ENCODE results near the gene ARHGAP5.

The ARHGAP5 gene

DNA sequence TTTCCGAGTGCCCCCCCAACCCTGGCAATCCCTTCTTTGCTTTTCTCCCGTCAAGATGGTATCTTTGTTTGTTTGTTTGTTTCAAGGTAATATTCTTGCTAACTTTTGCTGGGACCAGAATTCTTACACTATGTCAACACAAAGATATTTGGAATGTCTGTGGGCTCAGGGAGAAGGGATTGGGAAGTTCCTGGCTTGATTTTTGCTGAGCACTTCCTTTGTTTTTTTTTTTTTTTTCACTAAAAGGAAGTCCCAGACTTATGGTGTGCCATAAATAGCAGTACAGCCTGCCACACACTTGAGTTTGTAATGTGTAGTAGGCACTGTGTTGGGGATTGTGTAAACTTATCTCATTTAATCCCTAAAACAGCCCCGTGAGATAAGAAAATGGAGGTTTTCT, 113.6 kb downstream of the ARHGAP5 start:
- DNase-seq: no peak

DNA sequence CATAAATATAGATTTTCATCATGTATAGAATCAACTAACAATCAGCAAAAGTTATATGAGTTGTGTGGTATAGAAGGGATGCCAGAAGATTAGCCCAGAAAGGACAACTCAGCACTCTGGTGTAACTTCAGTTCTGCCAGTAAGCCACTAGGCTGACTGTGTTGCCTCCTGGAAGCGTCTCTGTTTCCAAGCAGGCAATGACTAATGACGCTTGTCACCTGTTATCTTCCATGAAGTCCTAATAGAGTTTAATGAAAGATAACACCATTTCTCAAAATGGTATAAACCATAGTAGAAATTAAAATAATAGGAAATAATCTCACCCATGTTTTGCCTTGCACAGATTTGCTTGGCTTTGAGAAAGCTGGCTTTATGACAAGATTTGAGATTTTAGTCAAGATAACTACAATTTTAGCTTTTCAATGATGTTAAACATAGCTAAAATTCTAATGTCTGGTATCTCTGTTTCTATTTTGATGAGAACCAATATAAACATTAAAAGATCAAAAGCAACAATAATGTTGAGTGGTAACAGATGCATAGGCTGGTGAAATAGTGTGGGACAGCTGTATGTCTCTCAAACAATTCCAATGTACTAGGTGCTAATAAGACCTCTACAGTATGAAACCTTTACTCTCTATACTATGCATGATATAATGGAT, 115.7 kb downstream of the ARHGAP5 start:
- DNase-seq: no peak

DNA sequence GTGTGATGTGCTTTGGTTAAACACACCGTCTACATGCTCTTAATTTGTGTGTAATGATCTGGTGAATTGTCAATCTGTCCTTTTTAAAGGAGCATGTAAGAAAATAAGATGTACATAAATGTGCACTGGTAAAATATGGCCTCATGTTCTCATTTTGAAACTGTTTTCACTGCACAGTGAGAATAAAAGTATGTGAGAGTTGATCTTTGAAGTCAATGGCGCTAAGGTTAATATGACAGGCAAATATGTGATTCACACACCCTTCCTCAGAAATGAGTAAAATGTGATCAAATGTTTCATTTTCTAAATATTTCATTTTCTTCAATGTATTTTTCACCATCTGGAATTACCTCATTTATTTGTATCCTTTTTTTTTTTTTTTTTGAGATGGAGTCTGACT, 116.4 kb downstream of the ARHGAP5 start:
- DNase-seq: no peak

DNA sequence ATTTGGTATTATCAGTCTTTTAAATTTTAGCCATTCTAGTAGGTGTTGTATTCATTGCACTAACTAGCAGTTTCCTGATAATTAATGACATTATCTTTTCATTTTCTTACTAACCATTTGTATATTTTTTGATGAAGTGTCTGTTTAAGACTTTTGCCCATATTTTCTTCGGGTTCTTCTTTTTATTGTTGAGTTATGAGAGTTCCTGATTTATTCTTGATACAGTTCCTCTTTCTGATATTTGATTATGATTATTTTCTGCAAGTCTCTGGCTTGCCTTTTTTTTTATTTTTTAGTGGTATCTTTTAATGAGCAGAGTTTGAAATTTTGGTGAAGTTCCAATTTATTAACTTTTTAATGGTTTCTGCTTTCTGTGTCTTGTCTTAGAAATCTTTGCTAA, 118.5 kb downstream of the ARHGAP5 start:
- no peak for DNase-seq

DNA sequence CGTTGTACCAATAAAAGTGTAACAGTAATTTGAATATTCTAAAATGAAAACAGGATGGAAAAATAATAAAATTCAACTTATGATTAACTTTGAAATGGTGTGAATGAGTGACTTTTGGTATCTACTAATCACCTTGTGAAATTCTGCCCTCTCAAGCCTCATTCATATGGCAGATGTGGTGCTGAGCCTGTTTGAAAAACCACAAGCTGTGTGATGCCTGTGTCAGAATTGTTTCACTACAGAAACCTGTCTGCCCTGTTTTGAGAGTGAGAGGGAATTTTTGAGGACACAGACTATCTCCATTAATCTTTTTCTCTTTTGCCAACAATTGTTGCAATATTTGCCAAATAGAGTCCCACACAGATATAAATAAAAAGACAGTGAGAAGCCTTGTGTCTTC, 120.8 kb downstream of the ARHGAP5 start:
- DNase-seq: no peak

DNA sequence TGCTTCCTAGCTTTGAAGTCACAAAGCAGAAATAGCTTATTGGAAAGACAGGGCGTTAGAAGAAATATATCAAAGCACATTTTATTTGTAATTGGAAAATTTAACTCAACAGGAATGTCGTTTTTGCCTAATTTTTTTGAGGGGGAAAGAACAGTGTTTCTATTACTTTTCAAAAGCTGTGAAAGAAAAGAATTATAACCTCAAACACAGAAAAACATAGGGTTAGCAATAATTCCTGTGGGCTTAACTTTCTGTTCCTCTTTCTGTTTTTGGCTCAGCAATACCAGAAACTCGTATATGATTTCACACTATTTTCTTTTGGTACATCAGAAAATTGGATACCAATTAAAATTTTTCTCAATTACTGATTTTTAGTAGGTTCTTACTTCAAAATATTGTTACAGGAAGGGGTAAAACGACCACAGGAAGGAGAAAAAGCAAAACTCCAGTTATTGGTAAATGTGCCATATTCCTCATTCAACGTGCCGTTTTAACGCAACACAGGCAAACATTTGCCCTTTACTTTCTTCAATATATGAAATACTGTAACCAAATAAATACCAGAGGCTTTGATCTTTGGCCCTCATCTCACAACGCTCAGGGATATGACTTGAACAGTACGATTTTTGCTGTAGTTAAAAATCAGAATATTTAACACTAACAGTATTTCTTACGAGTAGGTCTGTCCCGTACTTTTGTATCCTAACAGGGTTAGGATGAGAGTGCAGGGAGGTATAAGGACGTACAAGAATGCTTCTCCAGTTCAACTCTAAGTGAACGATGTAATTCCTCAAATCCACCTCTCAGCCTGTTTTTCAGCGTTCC, 123.5 kb downstream of the ARHGAP5 start:
- no peak for DNase-seq

DNA sequence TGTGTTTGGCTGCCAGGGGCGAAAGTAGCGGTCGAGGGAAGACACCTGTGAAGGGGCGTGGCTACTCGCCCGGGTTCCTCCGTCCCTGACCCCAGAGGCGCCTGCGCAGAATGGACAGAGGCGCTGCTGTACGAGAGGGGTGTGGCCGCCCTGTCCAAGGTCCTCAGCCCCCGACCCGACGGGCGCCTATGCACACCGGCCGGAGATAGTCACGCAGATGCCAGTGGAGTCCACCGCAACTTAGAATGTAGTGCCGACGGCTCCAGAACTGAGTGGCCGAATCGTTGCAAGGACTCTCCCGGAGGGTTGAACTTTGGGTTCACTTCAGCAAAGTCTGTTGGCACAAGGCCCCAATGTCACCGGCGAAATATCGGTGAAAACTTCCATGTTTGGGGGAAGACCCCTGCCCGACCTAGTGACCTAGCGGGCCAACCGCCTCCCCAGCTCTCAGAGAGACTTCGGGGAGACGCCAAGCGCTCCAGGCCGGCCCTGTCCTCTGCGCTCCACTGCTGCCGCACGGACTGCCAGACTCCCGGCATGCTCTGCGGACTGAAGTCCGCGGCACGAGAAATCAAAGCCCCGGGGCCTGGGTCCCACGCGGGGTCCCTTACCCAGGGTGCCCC, 124.2 kb downstream of the ARHGAP5 start:
- DNase-seq: peak; percentile 89

- peak; percentile 63 for DNase-seq
Observed at GRCh38 chr14:32201816-32202490, 124.8 kb downstream of the ARHGAP5 start, which contains the start of gene RNU6-7. Gene RNU6-7, plus strand, starts transcription at chr14:32202045.

GRCh38 chr14:32202491-32202997, 125.4 kb downstream of the ARHGAP5 start:
- DNase-seq: no peak

DNA sequence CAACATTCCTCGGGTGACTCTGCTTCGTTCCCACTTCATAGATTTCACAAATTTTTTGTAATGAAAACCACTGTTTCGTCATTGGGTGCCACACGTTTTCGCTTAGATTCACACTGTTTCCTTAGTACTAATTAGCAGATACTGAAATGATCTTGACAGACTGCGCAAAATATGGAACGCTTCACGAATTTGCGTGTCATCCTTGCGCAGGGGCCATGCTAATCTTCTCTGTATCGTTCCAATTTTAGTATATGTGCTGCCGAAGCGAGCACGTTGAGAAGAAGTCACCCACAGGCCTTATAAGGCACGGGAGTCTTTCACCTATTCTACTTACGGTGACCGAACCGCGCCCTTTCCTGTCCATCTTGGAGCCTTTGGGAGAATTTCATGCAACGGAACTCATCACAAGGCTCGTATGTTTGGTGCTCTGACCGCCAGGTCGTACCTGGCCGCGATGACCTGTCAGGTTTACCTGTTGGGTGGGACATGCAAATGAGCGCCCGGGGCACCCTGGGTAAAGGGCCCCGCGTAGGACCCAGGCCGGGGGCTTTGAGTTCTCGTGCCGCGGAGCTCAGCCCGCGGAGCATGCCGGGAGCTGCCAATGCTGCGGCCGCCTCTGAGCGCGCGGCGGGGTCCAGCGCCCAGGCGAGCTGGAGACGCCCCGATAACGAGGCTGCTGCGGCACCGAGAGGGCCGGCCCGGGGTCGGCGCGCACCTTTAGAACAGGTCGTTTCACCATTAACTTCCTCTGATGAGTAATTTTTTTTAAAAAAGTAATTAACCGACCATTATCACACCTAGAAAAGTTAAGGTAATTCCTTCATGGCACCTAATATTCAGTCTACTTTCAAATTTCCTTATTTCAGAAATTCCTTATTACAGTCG, 126.1 kb downstream of the ARHGAP5 start, which contains the start of gene RNU6-8:
Gene RNU6-8, minus strand, starts transcription at position 272 of the 885 bp plus-strand sequence.
- DNase-seq: peak; percentile 95

- DNase-seq: no peak
Observed at GRCh38 chr14:32203928-32204357, 126.8 kb downstream of the ARHGAP5 start.

DNA sequence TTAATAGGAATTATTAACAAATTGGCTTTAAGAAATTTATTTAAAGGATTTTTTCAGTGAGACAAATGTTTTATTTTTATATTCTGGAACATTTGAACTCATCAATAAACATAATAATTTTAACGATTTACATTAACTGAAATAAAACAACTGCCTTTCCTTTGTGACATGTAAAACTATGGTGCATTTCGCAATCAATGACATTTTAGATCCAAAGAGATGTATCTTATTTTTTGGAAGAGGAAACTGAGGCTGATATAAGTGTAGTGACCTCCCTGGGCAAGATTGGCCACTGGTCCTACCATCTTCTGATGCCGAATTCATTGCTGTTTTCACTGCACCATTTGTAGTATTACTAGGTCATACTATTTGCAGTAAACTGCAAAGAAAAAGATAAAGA, 128.4 kb downstream of the ARHGAP5 start:
- no peak for DNase-seq

- DNase-seq: no peak
Observed at GRCh38 chr14:32205984-32206383, 128.9 kb downstream of the ARHGAP5 start.

DNA sequence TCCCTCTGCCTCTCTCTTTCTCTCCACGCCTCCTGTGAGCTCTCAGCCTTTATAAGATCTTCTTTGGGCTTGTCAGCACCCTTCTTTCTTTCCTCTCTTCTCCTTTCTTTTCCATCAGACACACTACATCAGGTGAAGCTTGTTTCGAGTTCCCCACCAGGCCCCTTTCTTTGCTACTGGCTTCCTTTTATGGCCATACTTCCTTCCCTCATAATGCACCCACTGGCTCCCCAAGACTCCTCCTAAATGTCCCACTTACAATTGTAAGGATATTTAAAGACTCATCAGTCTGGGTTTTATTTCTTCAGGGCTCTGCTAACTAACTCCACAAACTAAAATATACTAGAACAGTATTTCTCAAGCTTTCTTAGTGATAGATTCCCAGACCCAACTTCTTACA, 129.4 kb downstream of the ARHGAP5 start:
- no peak for DNase-seq

GRCh38 chr14:32208490-32208889, 131.4 kb downstream of the ARHGAP5 start:
- DNase-seq: no peak

Data from NCI-H2171 (cell line).